ENCODE data around the gene TAC4.
A peak's percentile ranks its signal among the peaks of the same experiment; 100 is the strongest.

The TAC4 gene

GRCh38 chr17:49848019-49848473 lies at the start of gene TAC4:
TAC4 (minus strand) TSS chr17:49848069; CDS start chr17:49848017, 52 bp downstream.
- DNase-seq: no peak

- DNase-seq: no peak
Measured at GRCh38 chr17:49896860-49897259, 49.0 kb upstream of the TAC4 start.

- DNase-seq: no peak
Measured at GRCh38 chr17:49896222-49896621, 48.4 kb upstream of the TAC4 start.

- no peak for DNase-seq
Measured at GRCh38 chr17:49895812-49896211, 47.9 kb upstream of the TAC4 start.

- no peak for DNase-seq
Measured at GRCh38 chr17:49894761-49895160, 46.9 kb upstream of the TAC4 start.

- DNase-seq: no peak
Measured at GRCh38 chr17:49891694-49892389, 44.0 kb upstream of the TAC4 start.

- no peak for DNase-seq
Measured at GRCh38 chr17:49891271-49891670, 43.4 kb upstream of the TAC4 start.

GRCh38 chr17:49890852-49891251 lies 43.0 kb upstream of the TAC4 start:
- no peak for DNase-seq

- DNase-seq: no peak
Measured at GRCh38 chr17:49890077-49890821, 42.4 kb upstream of the TAC4 start.

- DNase-seq: no peak
Measured at GRCh38 chr17:49889500-49889899, 41.6 kb upstream of the TAC4 start.

- no peak for DNase-seq
Measured at GRCh38 chr17:49887744-49888360, 40.0 kb upstream of the TAC4 start.

- no peak for DNase-seq
Measured at GRCh38 chr17:49887086-49887743, 39.3 kb upstream of the TAC4 start.

GRCh38 chr17:49886036-49886435 lies 38.2 kb upstream of the TAC4 start:
- no peak for DNase-seq

- no peak for DNase-seq
Measured at GRCh38 chr17:49882434-49882833, 34.6 kb upstream of the TAC4 start.

GRCh38 chr17:49881054-49881402 lies 33.2 kb upstream of the TAC4 start:
- no peak for DNase-seq

- DNase-seq: peak; percentile 59 to 75
Measured at GRCh38 chr17:49880291-49881053, 32.6 kb upstream of the TAC4 start.

- no peak for DNase-seq
Measured at GRCh38 chr17:49878931-49879904, 31.3 kb upstream of the TAC4 start.

- DNase-seq: no peak
Measured at GRCh38 chr17:49875685-49876084, 27.8 kb upstream of the TAC4 start.

GRCh38 chr17:49874911-49875310 lies 27.0 kb upstream of the TAC4 start:
- no peak for DNase-seq

- no peak for DNase-seq
Measured at GRCh38 chr17:49873926-49874325, 26.1 kb upstream of the TAC4 start.

GRCh38 chr17:49873466-49873865 lies 25.6 kb upstream of the TAC4 start:
- no peak for DNase-seq

Measured in stimulated activated CD4-positive, alpha-beta T cell treated with anti-CD3 and anti-CD28 coated beads, Interleukin-4, amount 100 ng/mL, for 4 hours (primary cell).